Stimulated activated CD4-positive, alpha-beta T cell treated with anti-CD3 and anti-CD28 coated beads, Interleukin-12 subunit alpha, Interleukin-12 subunit beta, amount 100 ng/mL, for 24 hours (primary cell): ENCODE data around the gene CADM1.
"Not testable (repeated sequence)": the region's sequence is repeated elsewhere in the genome, so short reads cannot be mapped to it uniquely, and the experiment has no call there.

ENCODE experiments used
- DNase-seq, 2 experiments: peaks; one replicate each; pipeline ENCODE4 v3.0.0-alpha.2; 2020; ENCODE audit warnings: low read depth in 2 of 2

CADM1 gene

DNA sequence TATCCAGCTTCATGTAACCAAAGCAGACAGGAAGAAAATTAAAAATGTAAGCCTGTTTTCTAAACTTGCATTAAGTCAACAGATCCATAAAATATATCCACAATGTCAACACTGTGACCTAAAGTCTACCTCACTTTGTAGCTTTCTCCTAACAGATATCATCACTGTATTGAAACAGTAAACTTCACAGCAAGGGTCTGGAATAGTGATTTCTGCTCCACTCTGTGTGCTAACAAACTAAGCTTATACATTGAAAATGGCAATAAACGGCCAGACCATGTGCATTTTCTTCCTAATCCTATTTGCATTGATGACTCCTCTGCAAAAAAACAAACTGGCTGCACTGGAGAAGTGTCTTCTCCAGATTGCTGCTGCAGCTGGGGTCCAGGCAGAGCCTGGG, 26.8 kb downstream of the CADM1 start:
- DNase-seq: no peak

DNA sequence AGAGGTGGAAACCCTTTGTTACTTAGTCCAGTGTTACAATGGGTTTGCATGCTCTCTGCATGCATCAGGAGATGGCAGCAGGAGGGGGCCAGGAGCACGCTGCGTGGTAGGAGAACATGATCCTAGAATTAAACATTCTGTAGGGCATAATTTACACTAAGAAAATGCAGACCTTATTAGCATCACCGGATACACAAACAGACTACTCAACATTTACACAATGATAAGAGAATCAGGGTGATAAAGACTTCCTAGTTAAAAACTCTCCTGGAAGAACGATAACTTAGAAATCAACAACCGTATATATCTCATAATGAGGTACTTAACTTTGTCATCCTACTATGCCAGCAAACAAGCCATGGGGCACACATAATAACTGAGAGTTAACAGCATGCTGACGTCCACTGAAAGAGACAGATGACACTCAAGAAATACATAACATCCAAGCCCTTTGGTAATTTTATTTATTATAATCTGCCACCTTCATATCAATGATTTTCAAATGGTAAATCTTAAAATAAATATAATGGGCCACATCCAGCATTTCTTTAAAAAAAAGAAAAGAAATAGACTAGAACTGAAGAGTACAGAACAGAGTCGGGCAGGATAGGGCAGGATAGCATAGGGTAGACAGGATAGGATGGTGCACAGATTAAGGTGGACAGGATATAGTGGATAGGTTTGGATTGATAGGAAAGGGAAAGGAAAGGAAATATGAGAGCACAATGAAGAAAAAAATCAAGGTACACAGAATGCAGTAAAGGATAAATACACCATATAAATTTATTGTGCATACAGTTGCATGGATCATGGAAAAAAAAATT, 27.5 kb downstream of the CADM1 start:
- no peak for DNase-seq

DNA sequence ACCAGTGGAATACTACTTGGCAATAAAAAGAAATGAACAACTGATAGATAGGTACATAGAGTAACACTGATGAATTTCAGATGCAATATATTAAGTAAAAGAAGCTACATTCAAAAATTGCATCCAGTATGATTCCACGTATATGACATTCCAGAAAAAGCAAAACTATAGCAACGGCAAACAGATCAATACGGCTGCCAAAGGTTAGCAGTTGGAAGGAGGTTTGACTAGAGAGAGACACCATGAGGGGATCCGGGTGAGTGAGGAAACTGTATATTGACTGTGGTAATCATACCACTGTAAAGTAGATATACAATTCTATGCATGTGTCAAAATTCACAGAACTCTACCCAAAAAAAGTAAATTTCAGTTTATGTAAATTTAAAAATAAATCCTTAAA, 28.7 kb downstream of the CADM1 start:
- no peak for DNase-seq

- DNase-seq: not testable (repeated sequence)
Observed at GRCh38 chr11:115474306-115474705, 29.9 kb downstream of the CADM1 start.

DNA sequence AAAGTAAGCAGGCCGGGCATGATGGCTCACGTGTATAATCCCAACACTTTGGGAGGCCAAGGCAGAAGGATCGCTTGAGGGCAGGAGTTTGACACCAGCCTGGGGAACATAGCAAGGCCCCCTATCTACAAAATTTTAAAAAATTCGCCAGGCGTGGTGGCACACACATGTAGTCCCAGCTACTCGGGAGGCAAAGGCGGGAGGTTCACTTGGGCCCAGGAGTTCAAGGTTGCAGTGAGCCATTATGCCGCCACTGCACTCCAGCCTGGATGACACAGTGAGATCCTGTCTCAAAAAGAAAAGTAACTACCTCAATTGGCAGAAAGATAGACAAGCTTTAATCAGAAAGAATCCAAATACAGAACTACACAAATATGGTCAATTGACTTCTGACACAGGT, 31.0 kb downstream of the CADM1 start:
- no peak for DNase-seq

GRCh38 chr11:115471367-115471766, 32.8 kb downstream of the CADM1 start:
- DNase-seq: no peak

DNA sequence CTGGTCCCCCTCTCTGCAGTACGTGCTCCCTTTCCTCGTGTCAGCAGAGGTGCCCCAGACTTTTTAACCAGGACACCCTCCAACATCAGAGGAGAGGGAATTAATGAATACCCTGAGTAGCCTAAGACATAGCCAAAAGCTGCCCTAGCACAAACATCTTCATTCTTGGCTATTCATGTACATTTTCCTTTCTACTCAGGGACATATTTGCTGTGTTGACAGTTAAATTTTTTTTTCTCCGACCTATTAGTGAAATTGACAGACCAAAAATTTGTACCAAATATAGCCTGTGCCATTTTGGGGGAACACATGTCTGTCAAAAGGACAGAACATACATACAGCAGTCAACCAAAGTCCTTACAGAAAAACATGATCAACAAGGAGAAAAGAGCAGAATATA, 33.3 kb downstream of the CADM1 start:
- DNase-seq: no peak

GRCh38 chr11:115469361-115469760, 34.9 kb downstream of the CADM1 start:
- DNase-seq: no peak

GRCh38 chr11:115466122-115466521, 38.1 kb downstream of the CADM1 start:
- no peak for DNase-seq

DNA sequence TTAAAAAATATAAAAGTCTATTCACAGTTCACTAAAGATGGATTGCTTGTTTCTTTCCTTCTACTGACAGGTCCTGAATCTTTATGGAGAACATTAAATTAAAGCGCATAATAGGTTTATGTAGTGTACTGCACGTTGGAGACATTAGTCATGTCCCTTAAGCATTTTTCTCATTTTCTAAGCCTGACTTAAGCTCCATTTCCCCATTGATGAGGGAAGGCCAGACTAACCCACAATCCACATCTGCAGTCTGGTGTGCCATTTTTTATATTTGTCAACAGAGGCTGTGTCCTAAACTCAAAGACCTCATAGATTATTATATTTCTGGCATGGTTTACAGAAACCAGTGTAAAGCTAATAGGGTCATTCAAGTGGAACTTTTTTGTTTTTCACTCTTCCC, 39.9 kb downstream of the CADM1 start:
- DNase-seq: no peak

DNA sequence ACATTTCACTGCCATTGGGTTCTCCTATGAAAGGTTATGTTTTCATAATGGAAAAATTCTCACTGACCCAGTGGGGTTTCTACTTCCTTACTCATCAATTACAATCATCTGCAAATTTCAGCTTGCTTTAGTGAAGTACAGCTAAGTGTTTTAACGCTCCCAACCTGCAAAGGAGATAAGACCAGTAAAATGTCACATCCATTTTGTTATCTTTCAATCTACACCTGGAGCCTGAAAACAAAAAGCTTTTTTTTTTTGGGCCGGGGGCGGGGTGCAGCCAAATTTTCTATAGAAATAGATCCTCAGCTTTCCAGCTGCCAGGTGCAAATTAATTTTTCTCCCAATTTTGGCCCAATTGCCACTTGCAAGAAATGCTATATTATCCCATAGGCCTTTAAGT, 40.6 kb downstream of the CADM1 start:
- no peak for DNase-seq

DNA sequence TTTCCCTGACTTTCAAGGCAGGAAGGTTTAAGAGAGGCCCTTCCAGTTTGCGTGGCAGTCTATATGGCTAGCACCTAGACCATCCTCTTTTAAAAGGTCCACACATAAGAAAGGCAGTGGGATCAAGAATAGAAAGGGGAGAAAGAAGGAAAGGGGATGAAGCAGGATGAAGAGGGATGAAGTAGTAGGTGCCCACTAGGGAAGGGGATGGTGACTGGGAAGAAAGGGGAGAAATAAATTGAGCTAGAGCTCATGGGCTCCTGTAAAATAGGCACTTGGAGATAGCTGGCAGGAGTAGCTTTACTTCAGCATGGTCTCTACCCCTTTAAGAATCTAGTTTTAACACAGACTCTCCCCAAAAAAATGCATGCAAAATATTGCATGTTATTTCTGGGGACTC, 41.5 kb downstream of the CADM1 start:
- no peak for DNase-seq

DNA sequence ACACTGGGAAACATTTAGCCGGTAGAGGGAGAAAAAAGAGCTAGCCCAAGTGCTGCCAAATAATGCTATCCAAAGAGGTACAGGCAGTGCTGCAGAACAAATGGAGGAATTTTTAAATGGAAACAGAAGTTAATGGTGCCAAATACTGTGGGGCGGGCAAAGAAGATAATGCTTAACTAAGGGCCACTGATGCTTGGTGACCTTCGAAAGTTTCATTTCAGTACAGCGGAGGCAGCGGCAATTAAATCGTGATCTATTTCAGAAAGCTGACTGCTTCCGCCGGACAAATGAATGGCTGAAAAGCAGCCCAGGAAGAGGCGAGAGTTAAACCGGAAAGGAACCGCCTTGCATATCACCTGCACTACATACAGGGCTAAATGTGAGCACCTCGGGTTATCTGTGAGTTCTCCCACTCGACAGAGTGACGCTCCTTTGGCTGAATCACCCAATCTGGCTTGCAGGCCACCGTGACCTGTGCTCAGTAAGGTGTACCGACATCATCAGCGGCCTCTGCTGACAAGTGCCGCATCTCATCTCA, 42.1 kb downstream of the CADM1 start:
- DNase-seq: no peak

GRCh38 chr11:115460512-115460911, 43.7 kb downstream of the CADM1 start:
- DNase-seq: no peak

DNA sequence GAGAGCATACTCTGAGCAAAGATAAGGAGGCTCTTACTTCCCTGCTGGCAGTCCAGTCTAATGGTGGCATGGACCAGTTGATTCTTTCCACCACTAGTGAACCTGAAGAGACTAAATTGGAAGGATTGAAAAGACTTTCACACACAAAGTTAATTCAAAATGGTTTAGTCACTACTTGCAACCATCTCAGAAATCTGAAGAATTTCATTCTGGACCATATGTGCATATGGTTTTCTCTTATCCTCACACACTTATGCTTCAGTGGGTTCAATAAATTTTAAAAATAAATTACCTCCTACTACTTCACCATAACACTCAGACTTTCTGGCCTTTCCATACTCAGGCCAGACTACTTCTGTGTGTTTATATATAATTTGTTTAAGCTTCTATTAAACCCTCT, 44.7 kb downstream of the CADM1 start:
- DNase-seq: no peak

DNA sequence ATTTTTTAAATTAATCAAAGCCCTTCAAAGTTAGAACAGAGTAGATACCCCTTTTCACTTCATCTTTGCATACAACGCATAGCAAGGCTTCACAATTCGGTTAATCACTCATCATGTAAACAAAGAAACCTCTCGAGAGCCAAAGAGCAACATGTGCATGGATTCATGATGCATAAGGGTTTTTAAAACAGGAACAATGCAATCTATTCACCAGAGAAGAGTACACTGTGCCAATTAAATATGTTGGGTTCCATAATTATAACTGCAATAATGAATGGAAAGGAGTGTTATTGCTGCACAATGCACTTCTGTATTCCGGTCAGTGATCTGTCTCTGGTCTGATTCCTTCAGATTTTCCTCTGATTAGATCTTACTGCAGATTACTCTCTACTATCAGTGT, 45.3 kb downstream of the CADM1 start:
- no peak for DNase-seq

- no peak for DNase-seq
Observed at GRCh38 chr11:115456019-115456418, 48.2 kb downstream of the CADM1 start.

DNA sequence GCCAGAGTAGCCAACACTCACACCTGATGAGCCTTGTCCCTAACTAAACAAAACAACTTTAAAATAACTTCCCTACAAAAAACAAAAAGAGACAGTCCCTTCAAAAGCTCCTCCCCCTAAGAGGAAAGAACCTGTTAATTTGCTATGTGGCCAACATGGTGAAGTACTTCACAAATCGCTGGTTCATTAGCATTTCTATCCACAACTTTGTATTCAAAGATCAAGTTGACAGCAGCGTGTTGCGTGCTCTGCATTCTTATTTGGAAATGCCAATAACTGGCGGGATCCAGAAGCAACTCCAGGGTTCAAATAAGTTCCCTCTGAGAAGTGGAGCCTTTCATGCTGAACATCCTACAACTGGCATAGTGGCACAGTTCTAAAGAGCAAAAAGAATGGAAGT, 48.6 kb downstream of the CADM1 start:
- DNase-seq: no peak

- no peak for DNase-seq
Observed at GRCh38 chr11:115454525-115454924, 49.7 kb downstream of the CADM1 start.

DNA sequence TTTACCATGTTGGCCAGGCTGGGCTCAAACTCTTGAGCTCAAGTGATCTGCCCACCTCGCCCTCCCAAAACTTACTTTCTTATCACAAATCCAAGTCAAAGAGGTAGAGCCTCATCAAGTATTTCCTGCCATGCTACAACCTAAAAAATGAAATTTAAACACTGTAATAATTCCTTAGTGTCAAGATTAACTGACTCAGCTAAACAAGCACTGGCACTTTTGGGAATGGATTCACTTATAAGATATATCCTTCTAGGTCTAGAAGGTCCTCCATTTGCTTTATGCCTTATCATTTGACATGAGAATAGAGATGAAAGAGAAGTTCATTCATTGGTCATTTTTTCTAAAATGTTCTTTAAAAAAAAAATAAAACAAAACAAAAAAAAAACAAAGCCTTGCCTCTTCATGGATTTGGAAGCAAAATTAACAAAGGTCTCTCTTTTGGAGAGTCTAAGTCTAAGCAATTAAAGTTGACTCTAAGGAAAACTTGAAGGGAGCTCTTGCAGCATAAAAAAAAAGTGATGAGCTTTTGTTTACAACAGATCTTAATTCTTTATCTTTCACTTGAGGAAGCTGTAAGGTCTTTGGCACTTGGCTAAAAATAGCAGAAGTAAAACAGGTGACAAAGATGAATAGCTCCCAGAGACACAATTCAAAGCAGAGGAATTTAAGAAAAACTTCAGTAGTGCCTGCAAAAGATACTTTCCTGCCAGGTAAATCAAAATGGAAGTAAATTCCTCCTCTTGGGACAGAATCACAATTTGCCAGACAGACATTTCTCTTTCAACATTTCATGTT, 50.3 kb downstream of the CADM1 start:
- no peak for DNase-seq

DNA sequence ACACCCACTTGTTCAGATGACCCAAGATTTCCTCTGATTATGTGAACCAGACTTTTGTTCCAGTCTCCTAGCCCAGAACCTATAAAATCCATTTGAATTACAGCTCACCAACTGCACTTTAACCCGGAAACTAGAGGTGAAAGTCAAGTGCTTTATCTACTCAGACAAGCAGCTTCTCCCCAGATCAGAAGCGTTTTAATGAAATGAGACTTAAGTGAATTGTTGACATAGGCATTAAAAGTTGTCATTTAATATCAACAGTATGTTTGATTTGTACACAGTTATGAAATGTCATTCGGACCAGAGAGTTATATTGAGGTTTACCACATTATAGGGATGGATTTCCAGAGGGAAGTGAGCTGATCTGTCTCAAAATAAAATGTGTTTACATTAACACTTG, 52.0 kb downstream of the CADM1 start:
- DNase-seq: no peak

DNA sequence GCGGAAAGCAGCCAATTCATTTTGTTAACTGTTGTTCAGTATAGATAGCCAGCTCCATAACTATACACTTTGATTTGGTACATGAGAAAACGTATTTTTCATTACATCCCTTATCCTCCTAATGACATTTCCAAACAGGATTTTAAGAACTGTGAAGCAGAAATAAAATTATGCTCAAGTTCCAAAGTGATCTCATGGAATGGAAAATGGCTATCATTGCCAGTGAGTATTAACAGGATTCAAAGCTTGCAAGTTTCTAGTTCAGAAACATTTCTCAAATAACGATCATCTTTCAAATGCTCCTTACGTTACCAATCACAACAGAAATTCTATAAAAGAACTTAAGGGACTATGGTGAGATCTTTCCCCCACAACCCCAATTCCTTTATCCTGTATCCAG, 53.7 kb downstream of the CADM1 start:
- no peak for DNase-seq

- no peak for DNase-seq
Observed at GRCh38 chr11:115447273-115447864, 56.8 kb downstream of the CADM1 start.
